H9 (cell line): ENCODE results near the gene MYLK. TPM values are rescaled to one million over a fixed set of nuclear protein-coding genes. Genes with fewer than 3 reads are reported as not detected.

ENCODE experiments used
- DNase-seq: peaks from one replicate; pipeline ENCODE4 v3.0.0-alpha.2; 2017
- H2AFZ ChIP-seq: one replicate; pipeline ENCODE4 v1.6.1; 2013; ENCODE audit warnings: mild to moderate bottlenecking, low read length, control low read depth, moderate library complexity
- H2AK5ac ChIP-seq: 2 replicates; pipeline ENCODE4 v1.6.1; 2013; ENCODE audit warnings: low read length, control low read depth, mixed read lengths; ENCODE audit not compliant: insufficient read length
- H2BK120ac ChIP-seq: one replicate; pipeline ENCODE4 v1.6.1; 2013; ENCODE audit warnings: low read depth, mild to moderate bottlenecking, low read length, control low read depth, inconsistent platforms; ENCODE audit not compliant: poor library complexity, severe bottlenecking
- H2BK12ac ChIP-seq: 2 replicates; pipeline ENCODE4 v1.6.1; 2013; ENCODE audit warnings: low read length, control low read depth, mixed read lengths, low read depth; ENCODE audit not compliant: insufficient read length
- H2BK15ac ChIP-seq: 2 replicates; pipeline ENCODE4 v1.6.1; 2013; ENCODE audit warnings: low read depth, low read length, control low read depth
- H2BK20ac ChIP-seq: one replicate; pipeline ENCODE4 v1.6.1; 2013; ENCODE audit warnings: low read depth, mild to moderate bottlenecking, low read length, control low read depth, inconsistent platforms; ENCODE audit not compliant: poor library complexity, severe bottlenecking
- H2BK5ac ChIP-seq: 2 replicates; pipeline ENCODE4 v1.6.1; 2013; ENCODE audit warnings: low read length, control low read depth, mixed read lengths; ENCODE audit not compliant: insufficient read length
- H3K14ac ChIP-seq: 2 replicates; pipeline ENCODE4 v1.6.1; 2013; ENCODE audit warnings: low read length, control low read depth; ENCODE audit not compliant: insufficient read depth
- H3K18ac ChIP-seq: 2 replicates; pipeline ENCODE4 v1.6.1; 2013; ENCODE audit warnings: low read depth, mild to moderate bottlenecking, mixed read lengths, low read length, control low read depth; ENCODE audit not compliant: insufficient read length
- H3K23ac ChIP-seq: 2 replicates; pipeline ENCODE4 v1.6.1; 2013; ENCODE audit warnings: low read length, control low read depth, mixed read lengths, low read depth; ENCODE audit not compliant: insufficient read length
- H3K23me2 ChIP-seq: 2 replicates; pipeline ENCODE4 v1.6.1; 2013; ENCODE audit warnings: low read depth, mild to moderate bottlenecking, mixed read lengths, low read length, control low read depth; ENCODE audit not compliant: insufficient read length, poor library complexity, severe bottlenecking
- H3K27ac ChIP-seq: 2 replicates; pipeline ENCODE4 v1.5.1; 2013; ENCODE audit warnings: low read length, control low read depth, mixed read lengths, low read depth; ENCODE audit not compliant: insufficient read length
- H3K27me3 ChIP-seq: 2 replicates; pipeline ENCODE4 v1.6.1; 2013; ENCODE audit warnings: low read length, control low read depth, inconsistent platforms; ENCODE audit not compliant: insufficient read depth
- H3K4ac ChIP-seq: 2 replicates; pipeline ENCODE4 v1.6.1; 2013; ENCODE audit warnings: low read depth, mild to moderate bottlenecking, control low read depth, inconsistent platforms, low read length, moderate library complexity
- H3K4me1 ChIP-seq: 2 replicates; pipeline ENCODE4 v1.6.1; 2013; ENCODE audit warnings: low read length, control low read depth, inconsistent platforms; ENCODE audit not compliant: insufficient read depth
- H3K4me2 ChIP-seq: 2 replicates; pipeline ENCODE4 v1.6.1; 2013; ENCODE audit warnings: low read length, control low read depth, mixed read lengths; ENCODE audit not compliant: insufficient read length, insufficient read depth
- H3K56ac ChIP-seq: 2 replicates; pipeline ENCODE4 v1.6.1; 2013; ENCODE audit warnings: low read depth, mild to moderate bottlenecking, mixed read lengths, low read length, control low read depth; ENCODE audit not compliant: insufficient read length
- H3K79me1 ChIP-seq: 2 replicates; pipeline ENCODE4 v1.6.1; 2013; ENCODE audit warnings: low read depth, mild to moderate bottlenecking, moderate library complexity, low read length, control low read depth, inconsistent platforms; ENCODE audit not compliant: insufficient read depth, poor library complexity, severe bottlenecking
- H3K79me2 ChIP-seq: 2 replicates; pipeline ENCODE4 v1.6.1; 2013; ENCODE audit warnings: low read length, control low read depth, inconsistent platforms; ENCODE audit not compliant: insufficient read depth
- H3K9ac ChIP-seq: 2 replicates; pipeline ENCODE4 v1.6.1; 2013; ENCODE audit warnings: low read length, control low read depth, mixed read lengths; ENCODE audit not compliant: insufficient read length; ENCODE audit errors: extremely low read depth
- H3K9me3 ChIP-seq: one replicate; pipeline ENCODE4 v1.6.1; 2013; ENCODE audit warnings: low read depth, low read length, inconsistent platforms; ENCODE audit not compliant: control insufficient read depth
- H3T11ph ChIP-seq: one replicate; pipeline ENCODE4 v1.6.1; 2013; ENCODE audit warnings: mild to moderate bottlenecking, low read length, control low read depth, inconsistent platforms
- H4K20me1 ChIP-seq: one replicate; pipeline ENCODE4 v1.6.1; 2013; ENCODE audit not compliant: control insufficient read depth, insufficient read length, insufficient read depth
- H4K5ac ChIP-seq: 2 replicates; pipeline ENCODE4 v1.6.1; 2013; ENCODE audit warnings: low read depth, mild to moderate bottlenecking, mixed read lengths, low read length, control low read depth; ENCODE audit not compliant: insufficient read length
- H4K8ac ChIP-seq: replicated peaks from 2 replicates; pipeline ENCODE4 v1.6.1; 2013; ENCODE audit warnings: low read length, control low read depth, mixed read lengths, low read depth; ENCODE audit not compliant: insufficient read length
- H4K91ac ChIP-seq: 2 replicates; pipeline ENCODE4 v1.6.1; 2013; ENCODE audit warnings: low read depth, mild to moderate bottlenecking, moderate library complexity, mixed read lengths, low read length, control low read depth; ENCODE audit not compliant: insufficient read length
- H3K27ac Mint-ChIP-seq, 3 experiments: 2 replicates in 2 of 3; 3 replicates in 1 of 3; pipeline ENCODE4 v1.8.0; 2020 to 2021; ENCODE audit warnings: mixed read lengths in 3 of 3, mild to moderate bottlenecking in 1 of 3, moderate library complexity in 1 of 3
- H3K27me3 Mint-ChIP-seq: 2 replicates; pipeline ENCODE4 v1.8.0; 2021; ENCODE audit warnings: low read depth, mild to moderate bottlenecking, moderate library complexity, mixed read lengths
- H3K36me3 Mint-ChIP-seq, 3 experiments: 2 replicates in 2 of 3; 3 replicates in 1 of 3; pipeline ENCODE4 v1.8.0; 2020 to 2021; ENCODE audit warnings: low read depth in 3 of 3, mixed read lengths in 3 of 3; ENCODE audit not compliant: insufficient read depth in 1 of 3
- H3K4me1 Mint-ChIP-seq, 2 experiments: 2 replicates each; pipeline ENCODE4 v1.8.0; 2020; ENCODE audit warnings: mixed read lengths in 2 of 2
- H3K4me3 Mint-ChIP-seq, 2 experiments: 2 replicates in 1 of 2; 3 replicates in 1 of 2; pipeline ENCODE4 v1.8.0; 2020 to 2021; ENCODE audit warnings: mild to moderate bottlenecking in 2 of 2, mixed read lengths in 2 of 2, moderate library complexity in 1 of 2
- H3K9me3 Mint-ChIP-seq, 2 experiments: 2 replicates in 1 of 2; 3 replicates in 1 of 2; pipeline ENCODE4 v1.8.0; 2020; ENCODE audit warnings: mild to moderate bottlenecking in 2 of 2, mixed read lengths in 2 of 2, moderate library complexity in 1 of 2
- total RNA-seq: library from RNA; stranded (reverse); gene quantifications from 2 replicates; pipeline ENCODE4 v1.2.1, GENCODE V29; 2021
- TF ChIP-seq, protein P1 (sequence below): fragments of 200-600 bp; sonication (generic); conservative IDR thresholded peaks from 3 replicates; pipeline ENCODE4 v1.8.0; 2021; ENCODE audit warnings: antibody characterized with exemption, mild to moderate bottlenecking

MYLK gene
- total RNA-seq, 1 experiment from 2014 or later = 10.1 TPM

DNA sequence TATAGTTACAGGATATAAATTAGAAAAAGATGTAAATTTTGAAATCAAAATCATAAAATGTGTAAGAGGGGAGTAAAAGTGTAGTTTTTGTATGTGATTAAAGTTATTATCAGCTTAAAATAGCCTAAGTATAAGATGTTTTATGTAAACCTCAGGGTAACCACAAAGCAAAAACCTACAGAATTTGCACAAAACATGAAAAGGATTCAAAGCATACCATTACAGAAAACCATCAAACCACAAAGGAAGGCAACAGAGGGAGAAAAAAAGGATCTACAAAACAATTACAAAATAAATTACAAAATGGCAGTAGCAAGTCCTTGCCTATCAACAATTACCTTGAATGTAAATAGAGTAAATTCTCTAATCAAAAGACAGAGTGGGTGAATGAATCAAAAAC, 36.7 kb upstream of the MYLK start:
- TF ChIP-seq, protein P1, sequence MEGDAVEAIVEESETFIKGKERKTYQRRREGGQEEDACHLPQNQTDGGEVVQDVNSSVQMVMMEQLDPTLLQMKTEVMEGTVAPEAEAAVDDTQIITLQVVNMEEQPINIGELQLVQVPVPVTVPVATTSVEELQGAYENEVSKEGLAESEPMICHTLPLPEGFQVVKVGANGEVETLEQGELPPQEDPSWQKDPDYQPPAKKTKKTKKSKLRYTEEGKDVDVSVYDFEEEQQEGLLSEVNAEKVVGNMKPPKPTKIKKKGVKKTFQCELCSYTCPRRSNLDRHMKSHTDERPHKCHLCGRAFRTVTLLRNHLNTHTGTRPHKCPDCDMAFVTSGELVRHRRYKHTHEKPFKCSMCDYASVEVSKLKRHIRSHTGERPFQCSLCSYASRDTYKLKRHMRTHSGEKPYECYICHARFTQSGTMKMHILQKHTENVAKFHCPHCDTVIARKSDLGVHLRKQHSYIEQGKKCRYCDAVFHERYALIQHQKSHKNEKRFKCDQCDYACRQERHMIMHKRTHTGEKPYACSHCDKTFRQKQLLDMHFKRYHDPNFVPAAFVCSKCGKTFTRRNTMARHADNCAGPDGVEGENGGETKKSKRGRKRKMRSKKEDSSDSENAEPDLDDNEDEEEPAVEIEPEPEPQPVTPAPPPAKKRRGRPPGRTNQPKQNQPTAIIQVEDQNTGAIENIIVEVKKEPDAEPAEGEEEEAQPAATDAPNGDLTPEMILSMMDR = no peak
- H2BK5ac ChIP-seq = no peak overlapping the region
- no peak overlapping the region for H2BK20ac ChIP-seq
- H3K9ac ChIP-seq = no peak overlapping the region
- H4K8ac ChIP-seq = no peak overlapping the region
- Mint-ChIP-seq H3K27me3 (no peaks in the 10 kb centered on the region), H3K27ac (no peak overlapping the region), H3K36me3 (peaks cover 42 to 59% (median 52%) of the 10 kb centered on the region in 3 experiments), H3K4me3 (no peak overlapping the region), H3K4me1 (no peaks in the 10 kb centered on the region), H3K9me3 (peaks cover 3 to 5% of the 10 kb centered on the region in 2 experiments; a peak in 3 of 5 replicates)
- H3K79me2 ChIP-seq = no peaks in the 10 kb centered on the region
- H2AFZ ChIP-seq = no peak overlapping the region
- H4K20me1 ChIP-seq = no peaks in the 10 kb centered on the region
- no peak overlapping the region for H3K14ac ChIP-seq
- no peak overlapping the region for H3K56ac ChIP-seq
- H4K91ac ChIP-seq = no peak overlapping the region
- H2AK5ac ChIP-seq = no peak overlapping the region
- DNase-seq = no peak
- H3K79me1 ChIP-seq = no peaks in the 10 kb centered on the region
- H3K23me2 ChIP-seq = no peaks in the 10 kb centered on the region
- H3K23ac ChIP-seq = no peak overlapping the region
- H2BK120ac ChIP-seq = no peak overlapping the region
- H2BK15ac ChIP-seq = no peak overlapping the region
- no peak overlapping the region for H4K5ac ChIP-seq
- no peaks in the 10 kb centered on the region for H3K9me3 ChIP-seq
- H3K4ac ChIP-seq = no peak overlapping the region
- no peaks in the 10 kb centered on the region for H3K27me3 ChIP-seq
- H2BK12ac ChIP-seq = no peak overlapping the region
- H3K4me1 ChIP-seq = no peaks in the 10 kb centered on the region
- no peak overlapping the region for H3K4me2 ChIP-seq
- H3K18ac ChIP-seq = no peak overlapping the region
- H3K27ac ChIP-seq = no peak overlapping the region
- no peak overlapping the region for H3T11ph ChIP-seq
